ENCODE data around the gene VAT1L. TPM values are rescaled to one million over a fixed set of nuclear protein-coding genes. Genes with fewer than 3 reads are reported as not detected.
A peak's percentile ranks its signal among the peaks of the same experiment; 100 is the strongest.

VAT1L gene
- total RNA-seq, 2 experiments from 2014 or later = not detected

DNA sequence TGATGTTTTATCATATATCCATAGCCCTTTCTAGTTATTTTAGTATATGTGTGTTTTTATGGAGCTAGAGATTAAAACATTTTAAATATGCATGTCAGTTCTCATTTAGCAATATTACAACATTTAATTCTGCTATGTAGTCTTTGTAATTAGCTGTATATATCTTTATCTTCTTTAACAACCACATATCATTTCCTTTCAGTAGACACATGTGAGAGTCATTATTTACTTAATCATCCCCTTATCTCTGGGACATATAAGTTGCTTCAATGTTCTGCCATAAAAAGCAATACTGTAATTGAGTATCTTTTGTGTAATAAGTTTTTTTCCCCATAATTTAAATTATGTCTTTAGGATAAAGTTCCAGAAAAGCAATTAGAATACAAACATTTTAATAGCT is 182.0 kb downstream of the VAT1L start:
- TF ChIP-seq, protein P1, sequence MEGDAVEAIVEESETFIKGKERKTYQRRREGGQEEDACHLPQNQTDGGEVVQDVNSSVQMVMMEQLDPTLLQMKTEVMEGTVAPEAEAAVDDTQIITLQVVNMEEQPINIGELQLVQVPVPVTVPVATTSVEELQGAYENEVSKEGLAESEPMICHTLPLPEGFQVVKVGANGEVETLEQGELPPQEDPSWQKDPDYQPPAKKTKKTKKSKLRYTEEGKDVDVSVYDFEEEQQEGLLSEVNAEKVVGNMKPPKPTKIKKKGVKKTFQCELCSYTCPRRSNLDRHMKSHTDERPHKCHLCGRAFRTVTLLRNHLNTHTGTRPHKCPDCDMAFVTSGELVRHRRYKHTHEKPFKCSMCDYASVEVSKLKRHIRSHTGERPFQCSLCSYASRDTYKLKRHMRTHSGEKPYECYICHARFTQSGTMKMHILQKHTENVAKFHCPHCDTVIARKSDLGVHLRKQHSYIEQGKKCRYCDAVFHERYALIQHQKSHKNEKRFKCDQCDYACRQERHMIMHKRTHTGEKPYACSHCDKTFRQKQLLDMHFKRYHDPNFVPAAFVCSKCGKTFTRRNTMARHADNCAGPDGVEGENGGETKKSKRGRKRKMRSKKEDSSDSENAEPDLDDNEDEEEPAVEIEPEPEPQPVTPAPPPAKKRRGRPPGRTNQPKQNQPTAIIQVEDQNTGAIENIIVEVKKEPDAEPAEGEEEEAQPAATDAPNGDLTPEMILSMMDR (IDR thresholded peaks at IDR 0.05) = no peak
- no peak overlapping the region for H3K4me3 Mint-ChIP-seq
- intact Hi-C loops (cut with micrococcal nuclease) = no loop called here
- H3K27ac Mint-ChIP-seq = no peak overlapping the region
- ChIA-PET POLR2A (no interaction called here), CTCF (interaction anchor here (1.0 to 3.6 kb wide), 7 partner anchors 10 to 296 kb away, joined by 4 to 21 read pairs (median 7); no protein-coding TSS in a partner anchor)
- H3K27me3 Mint-ChIP-seq = peaks cover 12% of the 10 kb centered on the region
- no peaks in the 10 kb centered on the region for H3K9me3 Mint-ChIP-seq
- H3K36me3 Mint-ChIP-seq (ENCODE audit: low read depth) = no peaks in the 10 kb centered on the region
- ATAC-seq (no peak), DNase-seq (no peak)
- no peaks in the 10 kb centered on the region for H3K4me1 Mint-ChIP-seq (ENCODE audit: low read depth)

DNA sequence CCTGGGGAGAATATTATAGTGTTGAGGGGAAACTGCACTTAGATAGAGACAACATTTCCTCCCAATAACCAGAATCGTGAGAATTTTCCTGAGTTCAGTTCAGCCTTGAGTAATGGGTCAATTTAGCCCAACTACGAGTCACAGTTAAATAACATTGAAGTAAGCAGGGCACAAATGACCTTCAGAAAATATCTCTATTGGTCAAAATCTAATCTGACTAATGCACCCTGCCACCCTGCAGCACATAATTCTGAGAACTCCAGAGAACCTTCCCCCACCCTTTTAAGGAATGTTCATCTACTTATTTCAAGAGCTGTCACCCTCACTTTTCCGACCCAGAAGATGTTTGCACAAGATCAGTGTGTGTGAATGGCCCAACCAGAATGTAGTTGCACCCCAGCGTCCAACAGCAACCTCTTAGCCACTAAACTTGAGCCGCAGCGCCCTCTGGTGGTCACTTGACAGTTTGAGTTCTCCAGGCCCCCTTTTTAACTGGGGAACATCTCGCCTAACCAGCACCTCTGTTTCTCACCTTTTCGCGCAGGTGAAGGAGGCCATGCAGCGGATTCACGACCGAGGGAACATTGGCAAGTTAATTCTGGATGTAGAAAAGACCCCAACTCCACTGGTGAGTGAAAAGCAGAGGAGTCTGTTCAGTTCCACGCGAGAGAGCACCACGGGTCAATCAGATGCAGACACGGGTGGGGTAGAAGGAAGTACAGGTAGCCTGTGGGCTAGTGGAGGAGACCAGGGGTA is 183.1 kb downstream of the VAT1L start:
- intact Hi-C loops (cut with micrococcal nuclease) = loop anchor here (1.0 kb wide), 1 partner anchor 296 kb away; no protein-coding TSS in a partner anchor
- TF ChIP-seq, protein P1 (IDR thresholded peaks at IDR 0.05) = peak; percentile 72
- CTCF ChIA-PET = interaction anchor here (1.5 to 3.6 kb wide), 5 partner anchors 11 to 297 kb away, joined by 4 to 21 read pairs (median 15); no protein-coding TSS in a partner anchor
- POLR2A ChIA-PET = no interaction called here
- Mint-ChIP-seq H3K36me3 (ENCODE audit: low read depth) (no peaks in the 10 kb centered on the region), H3K4me3 (no peak overlapping the region), H3K27me3 (peaks cover 7% of the 10 kb centered on the region), H3K9me3 (no peaks in the 10 kb centered on the region), H3K27ac (no peak overlapping the region), H3K4me1 (ENCODE audit: low read depth) (no peaks in the 10 kb centered on the region)
- DNase-seq = peak; percentile 85
- peak; percentile 60 for ATAC-seq

DNA sequence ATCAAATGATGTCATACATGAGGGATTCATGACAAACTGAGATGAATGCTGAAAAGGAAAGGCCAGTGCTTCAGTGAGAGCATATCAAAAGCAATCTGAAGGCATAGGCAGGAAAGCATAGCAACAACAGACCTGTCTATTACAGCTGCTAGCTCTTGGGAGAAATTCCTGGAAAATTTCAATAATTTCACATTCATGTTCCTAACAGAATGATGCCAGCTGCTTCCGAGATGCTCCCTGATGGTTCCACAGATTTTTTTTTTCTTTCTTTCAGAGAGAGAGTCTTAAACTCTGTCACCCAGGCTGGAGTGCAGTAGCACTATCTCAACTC is 183.7 kb downstream of the VAT1L start:
- Mint-ChIP-seq H3K4me3 (no peak overlapping the region), H3K4me1 (ENCODE audit: low read depth) (no peaks in the 10 kb centered on the region), H3K36me3 (ENCODE audit: low read depth) (no peaks in the 10 kb centered on the region), H3K27ac (no peak overlapping the region), H3K27me3 (peaks cover 7% of the 10 kb centered on the region), H3K9me3 (no peaks in the 10 kb centered on the region)
- intact Hi-C loops (cut with micrococcal nuclease) = no loop called here
- ChIA-PET POLR2A (no interaction called here), CTCF (interaction anchor here (0.9 to 3.6 kb wide), 4 partner anchors 32 to 297 kb away, joined by 3 to 21 read pairs (median 11); no protein-coding TSS in a partner anchor)
- DNase-seq (no peak), ATAC-seq (no peak)
- TF ChIP-seq, protein P1 (IDR thresholded peaks at IDR 0.05) = no peak

DNA sequence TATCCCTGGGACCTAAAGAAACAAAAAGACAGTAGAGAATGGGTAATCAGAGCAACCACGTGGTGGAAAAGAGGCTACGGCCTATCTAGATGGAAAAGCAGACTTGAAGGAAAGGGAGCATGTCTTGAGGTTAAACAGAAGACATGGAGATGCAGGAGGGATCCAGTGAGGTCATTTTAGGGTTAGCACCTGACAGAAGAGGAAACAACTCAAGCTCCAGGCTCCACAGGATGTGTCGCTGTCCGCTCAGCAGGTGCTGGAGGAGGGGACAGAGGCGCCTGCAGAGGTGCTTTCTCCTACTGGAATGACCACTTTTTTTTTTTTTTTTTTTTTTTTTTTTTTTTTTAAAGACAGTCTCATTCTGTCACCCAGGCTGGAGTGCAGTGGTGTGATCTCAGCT is 186.5 kb downstream of the VAT1L start:
- POLR2A ChIA-PET = interaction anchor here (0.6 kb wide), 1 partner anchor 49 kb away, joined by 3 read pairs; no protein-coding TSS in a partner anchor
- intact Hi-C loops (cut with micrococcal nuclease) = no loop called here
- H3K9me3 Mint-ChIP-seq = no peaks in the 10 kb centered on the region
- H3K4me3 Mint-ChIP-seq = no peak overlapping the region
- CTCF ChIA-PET = interaction anchor here (1.4 kb wide), 1 partner anchor 28 kb away, joined by 3 read pairs; no protein-coding TSS in a partner anchor
- H3K36me3 Mint-ChIP-seq (ENCODE audit: low read depth) = no peaks in the 10 kb centered on the region
- H3K4me1 Mint-ChIP-seq (ENCODE audit: low read depth) = no peaks in the 10 kb centered on the region
- TF ChIP-seq, protein P1 (IDR thresholded peaks at IDR 0.05) = no peak
- ATAC-seq (no peak), DNase-seq (peak; percentile 12)
- H3K27ac Mint-ChIP-seq = no peak overlapping the region
- peaks cover 7% of the 10 kb centered on the region for H3K27me3 Mint-ChIP-seq

DNA sequence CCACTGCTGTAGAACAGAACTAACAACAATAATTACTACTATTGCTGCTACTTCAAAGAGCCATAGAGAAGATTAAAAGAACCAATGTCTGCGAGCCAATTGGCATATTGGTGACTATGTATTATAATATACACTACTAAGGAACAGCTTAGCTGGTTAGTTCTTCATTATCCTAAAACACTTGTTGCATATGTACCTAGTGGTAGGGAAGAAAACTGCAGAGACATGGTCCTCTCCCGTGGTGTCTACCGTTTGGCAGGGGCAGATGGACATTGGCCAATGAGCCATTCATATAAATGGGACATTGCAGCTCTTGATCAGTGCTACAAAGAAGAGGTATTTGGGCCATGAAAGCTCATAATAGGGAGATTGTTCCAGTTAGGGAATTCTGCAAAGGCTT is 187.6 kb downstream of the VAT1L start:
- H3K9me3 Mint-ChIP-seq = no peaks in the 10 kb centered on the region
- H3K36me3 Mint-ChIP-seq (ENCODE audit: low read depth) = no peaks in the 10 kb centered on the region
- POLR2A ChIA-PET = no interaction called here
- intact Hi-C loops (cut with micrococcal nuclease) = no loop called here
- peaks cover 7% of the 10 kb centered on the region for H3K27me3 Mint-ChIP-seq
- H3K27ac Mint-ChIP-seq = no peak overlapping the region
- DNase-seq = no peak
- H3K4me3 Mint-ChIP-seq = no peak overlapping the region
- no peak for ATAC-seq
- CTCF ChIA-PET = interaction anchor here (0.6 to 1.5 kb wide), 2 partner anchors 25 to 301 kb away, joined by 3 read pairs; no protein-coding TSS in a partner anchor
- TF ChIP-seq, protein P1 (IDR thresholded peaks at IDR 0.05) = no peak
- no peaks in the 10 kb centered on the region for H3K4me1 Mint-ChIP-seq (ENCODE audit: low read depth)

Data from activated CD8-positive, alpha-beta T cell treated with anti-CD3 and anti-CD28 coated beads for 36 hours (primary cell).